Fibroblast of skin of left biceps (primary cell): Measurements from ENCODE around the gene DOK7.

Experiments used
- DNase-seq, 2 experiments: peaks; one replicate each; pipeline ENCODE4 v3.0.0-alpha.2; 2013; ENCODE audit warnings: low read depth in 2 of 2

DOK7 gene

DNA sequence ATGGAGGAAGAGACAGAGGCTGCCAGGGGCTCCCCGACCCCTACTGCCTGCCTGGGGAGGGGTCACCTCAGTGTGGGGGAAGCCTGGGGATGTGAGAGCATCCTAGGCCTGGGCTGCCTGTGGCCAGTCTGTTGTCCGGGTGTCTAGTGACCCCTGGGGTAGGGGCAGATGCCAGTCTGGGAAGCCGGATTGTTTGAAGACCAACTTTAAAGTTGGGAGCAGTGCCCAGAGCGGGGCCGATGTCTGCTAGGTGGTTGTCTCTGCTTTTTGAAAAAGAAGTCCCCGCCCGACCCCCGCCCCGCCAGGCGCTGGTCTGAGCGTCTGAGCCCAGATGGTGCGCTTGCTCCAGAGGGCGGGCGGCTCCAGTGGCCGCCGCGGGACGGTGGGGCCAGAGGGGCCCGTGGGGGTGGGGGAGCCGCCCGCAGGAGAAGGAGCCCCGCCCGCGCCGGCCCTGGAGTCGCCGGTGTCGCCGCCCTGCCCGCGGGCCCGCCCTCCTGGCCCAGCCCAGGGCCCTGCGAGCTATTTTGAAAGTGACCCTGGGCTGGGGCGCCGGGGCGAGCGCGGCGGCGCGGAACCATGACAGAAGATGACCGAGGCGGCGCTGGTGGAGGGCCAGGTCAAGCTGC lies at the start of gene DOK7:
DOK7 (plus strand) TSS at position 517 of the 626 bp plus-strand sequence; CDS start at position 587, 70 bp downstream.
- DNase-seq: no peak

GRCh38 chr4:3413675-3414420 lies 49.3 kb upstream of the DOK7 start:
- DNase-seq: no peak

DNA sequence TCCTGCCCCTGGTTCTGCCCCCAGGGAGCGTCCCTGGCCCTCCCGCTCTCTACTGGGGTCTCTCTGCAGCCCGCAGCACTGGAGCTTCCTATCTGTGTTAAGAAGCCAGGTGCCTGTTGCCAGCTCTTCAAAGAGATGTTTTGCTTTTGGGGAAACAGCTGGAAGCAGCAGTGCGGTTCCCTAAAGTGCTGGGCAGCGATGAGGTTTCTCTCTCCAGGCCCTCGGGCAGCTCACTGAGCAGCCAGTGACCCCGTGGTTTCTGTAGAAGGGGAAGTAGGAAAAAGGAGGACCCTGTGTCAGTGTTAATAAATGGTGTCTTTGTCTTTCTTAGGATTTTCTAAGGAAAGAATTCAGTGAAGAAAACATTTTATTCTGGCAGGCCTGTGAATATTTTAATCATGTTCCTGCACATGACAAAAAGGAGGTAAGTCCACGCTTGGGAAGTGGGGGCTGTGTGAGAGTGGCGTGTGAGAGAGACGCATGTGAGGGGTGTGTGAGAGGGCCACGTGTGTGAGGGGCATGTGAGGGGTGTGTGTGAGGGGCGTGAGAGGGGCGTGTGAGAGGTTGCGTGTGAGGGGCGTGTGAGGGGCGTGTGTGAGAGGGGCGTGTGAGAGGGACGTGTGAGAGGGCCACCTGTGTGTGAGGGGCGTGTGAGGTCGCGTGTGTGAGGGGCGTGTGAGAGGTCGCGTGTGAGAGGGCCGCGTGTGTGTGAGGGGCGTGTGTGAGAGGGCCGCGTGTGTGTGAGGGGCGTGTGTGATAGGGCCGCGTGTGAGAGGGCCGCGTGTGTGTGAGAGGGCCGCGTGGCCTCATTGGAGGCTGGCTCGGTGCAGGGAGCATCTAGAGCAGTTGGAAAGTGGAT lies 48.5 kb upstream of the DOK7 start:
- DNase-seq: no peak

GRCh38 chr4:3415471-3416141 lies 47.5 kb upstream of the DOK7 start:
- no peak for DNase-seq

DNA sequence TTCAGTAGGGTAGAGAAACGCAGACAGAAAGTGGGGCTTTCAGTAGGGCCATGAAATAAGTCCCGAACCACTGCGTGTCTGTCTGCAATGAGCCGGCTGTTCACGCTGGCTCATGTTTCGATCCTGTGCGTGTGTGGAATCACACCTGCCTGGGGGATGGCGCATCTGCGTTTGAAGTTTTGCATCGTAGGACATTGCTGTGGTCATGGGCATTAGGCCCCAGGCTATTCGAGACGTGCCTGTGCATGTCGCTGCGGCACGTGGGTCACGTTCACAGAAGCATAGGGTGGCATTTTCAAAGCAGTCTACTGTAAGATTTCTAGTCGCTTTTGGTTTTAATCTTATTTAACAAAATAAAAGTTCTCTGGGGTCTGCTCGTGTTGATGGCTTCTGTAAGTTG lies 46.8 kb upstream of the DOK7 start:
- DNase-seq: no peak

GRCh38 chr4:3416821-3417221 lies 46.3 kb upstream of the DOK7 start:
- no peak for DNase-seq

GRCh38 chr4:3417448-3417847 lies 45.7 kb upstream of the DOK7 start:
- no peak for DNase-seq

GRCh38 chr4:3418029-3418762 lies 44.9 kb upstream of the DOK7 start:
- DNase-seq: no peak

GRCh38 chr4:3419836-3420605 lies 43.1 kb upstream of the DOK7 start:
- DNase-seq: no peak

DNA sequence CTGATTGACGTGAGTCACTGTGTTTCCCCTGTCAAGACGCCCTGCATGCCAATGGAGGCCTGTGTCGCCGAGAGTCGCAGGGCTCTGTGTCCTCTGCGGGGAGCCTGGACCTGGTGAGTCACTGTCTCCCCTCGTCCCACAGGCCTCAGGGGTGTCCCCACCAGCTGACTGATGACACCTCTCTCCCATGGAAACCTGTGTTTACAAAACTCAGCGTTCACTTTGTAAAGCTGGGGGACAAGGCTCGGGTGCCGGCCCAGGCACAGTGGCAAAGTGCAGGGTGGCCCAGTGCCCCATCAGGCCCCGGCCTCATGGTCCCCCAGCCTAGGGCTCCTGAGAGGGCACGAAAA lies 42.5 kb upstream of the DOK7 start:
- no peak for DNase-seq

DNA sequence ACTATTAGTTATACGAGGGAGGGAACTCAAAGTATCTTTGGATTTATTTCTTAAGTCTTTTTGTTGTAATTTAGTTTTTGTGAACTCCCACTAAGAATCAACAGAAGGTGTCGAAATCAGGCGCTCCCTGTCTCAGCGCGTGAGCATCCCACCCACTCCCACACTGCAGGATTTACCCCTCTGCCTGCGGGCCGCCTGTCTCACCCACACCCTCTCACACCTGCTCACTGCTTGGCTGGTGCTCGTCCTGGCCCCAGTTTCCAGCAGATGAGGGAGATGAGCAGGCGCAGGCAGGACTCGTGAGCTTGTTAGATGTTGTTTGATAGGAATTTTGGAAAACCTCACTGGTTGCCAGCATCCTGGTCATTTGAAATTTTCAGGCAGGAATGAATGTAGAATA lies 42.1 kb upstream of the DOK7 start:
- no peak for DNase-seq

GRCh38 chr4:3421470-3421869 lies 41.6 kb upstream of the DOK7 start:
- no peak for DNase-seq

- DNase-seq: no peak
Observed at GRCh38 chr4:3422241-3422801, 40.8 kb upstream of the DOK7 start.

DNA sequence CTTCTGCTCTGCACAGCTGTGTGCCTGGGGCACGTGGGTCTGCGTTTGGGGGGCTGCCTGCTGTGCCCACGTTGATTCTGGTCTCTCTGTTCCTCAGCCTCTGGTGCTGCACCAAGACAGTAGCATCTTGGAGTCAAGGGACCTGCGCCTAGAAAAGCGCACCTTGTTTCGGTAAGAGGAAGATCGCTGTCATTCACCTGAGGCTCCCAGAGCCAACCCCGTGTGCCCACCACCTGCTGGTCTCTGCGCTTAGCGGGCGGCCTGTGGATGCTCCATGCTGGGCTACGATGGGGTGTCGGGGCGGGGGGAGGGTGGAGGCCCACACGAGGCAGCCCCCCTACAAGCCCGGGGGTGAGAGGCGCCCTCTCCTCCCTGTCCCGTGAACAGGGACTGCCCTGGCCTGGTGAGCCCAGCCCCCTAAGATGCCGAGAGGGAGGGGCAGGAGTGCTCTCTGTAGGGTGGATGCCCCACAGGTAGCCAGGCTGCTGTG lies 40.3 kb upstream of the DOK7 start:
- no peak for DNase-seq

- DNase-seq: no peak
Observed at GRCh38 chr4:3423406-3423805, 39.7 kb upstream of the DOK7 start.

GRCh38 chr4:3423952-3424351 lies 39.2 kb upstream of the DOK7 start:
- DNase-seq: no peak

DNA sequence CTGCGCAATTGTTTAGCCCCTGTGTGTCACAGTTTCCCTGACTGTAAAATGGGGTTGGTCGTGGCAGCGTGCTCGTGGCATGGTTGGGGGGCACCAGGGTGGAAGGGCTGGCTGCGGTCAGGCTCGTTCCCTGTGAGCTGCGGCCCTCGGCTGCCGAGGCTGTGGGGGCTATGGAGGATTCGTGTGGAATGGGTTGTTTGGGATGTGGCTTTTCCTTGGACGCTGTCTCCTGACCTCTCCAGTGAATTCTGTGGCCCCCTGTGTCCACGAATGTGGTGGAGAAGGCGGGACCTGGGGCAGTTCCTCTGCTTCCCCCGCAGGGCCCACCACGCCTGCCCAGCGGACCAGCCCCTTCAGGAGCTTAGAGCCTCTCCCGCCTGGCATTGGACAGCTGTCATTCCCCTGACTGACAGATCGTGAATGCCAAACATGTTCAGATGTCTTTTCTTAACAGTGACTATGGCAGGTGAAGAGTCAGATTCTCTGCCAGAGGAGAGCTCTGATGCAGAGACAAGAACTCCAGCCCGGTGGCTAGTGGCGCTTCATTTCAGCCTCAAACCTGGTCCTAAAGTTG lies 38.5 kb upstream of the DOK7 start:
- no peak for DNase-seq

- no peak for DNase-seq
Observed at GRCh38 chr4:3426465-3427133, 36.5 kb upstream of the DOK7 start.

GRCh38 chr4:3427134-3427476 lies 36.0 kb upstream of the DOK7 start:
- DNase-seq: no peak
